ELF-1 (cell line): ENCODE results near the gene CUBN.

Experiments used
- DNase-seq: peaks from one replicate; pipeline ENCODE4 v3.0.0-alpha.2; 2016; ENCODE audit warnings: low read depth, low spot score

CUBN gene

GRCh38 chr10:16919121-16919982 is 210.3 kb downstream of the CUBN start:
- DNase-seq: no peak

- no peak for DNase-seq
These were observed 213.1 kb downstream of the CUBN start for GRCh38 chr10:16916496-16916895.

DNA sequence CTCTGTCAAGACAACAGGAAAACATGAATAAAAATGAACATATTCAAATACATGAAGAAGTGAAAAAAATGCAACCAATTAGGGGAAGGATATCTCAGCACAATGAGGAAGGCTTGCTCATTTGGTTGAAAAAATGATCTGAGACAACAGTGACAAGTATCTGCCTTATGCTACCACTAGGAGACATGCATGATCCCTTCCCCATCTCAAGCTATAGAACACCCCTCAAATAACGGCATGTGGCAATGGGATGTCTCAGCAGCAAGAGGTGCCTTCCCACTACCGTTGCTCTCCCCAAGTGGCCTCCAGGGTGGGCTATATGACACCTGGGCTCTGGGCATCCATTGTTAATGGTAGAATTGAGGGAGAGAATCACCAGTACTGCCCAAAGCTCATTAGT is 214.3 kb downstream of the CUBN start:
- no peak for DNase-seq

DNA sequence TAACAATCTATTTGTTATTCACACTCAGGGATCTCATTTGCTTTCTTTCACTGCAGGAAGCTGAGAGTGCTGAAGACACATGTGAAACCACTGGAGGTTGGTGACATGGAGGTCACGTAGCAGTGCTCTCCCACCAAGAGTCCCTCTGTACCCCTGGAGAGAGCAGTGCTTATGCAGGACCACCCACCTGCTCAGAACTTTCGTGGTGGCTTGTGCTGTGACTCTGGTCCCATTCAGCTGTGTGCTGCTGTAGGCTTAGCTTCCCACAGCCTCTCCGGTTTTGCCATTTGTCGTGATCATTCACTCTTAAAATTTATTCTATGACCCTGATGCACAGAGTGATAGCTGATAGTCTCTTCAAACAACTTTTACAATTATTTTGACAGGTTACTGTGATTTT is 216.3 kb downstream of the CUBN start:
- no peak for DNase-seq

DNA sequence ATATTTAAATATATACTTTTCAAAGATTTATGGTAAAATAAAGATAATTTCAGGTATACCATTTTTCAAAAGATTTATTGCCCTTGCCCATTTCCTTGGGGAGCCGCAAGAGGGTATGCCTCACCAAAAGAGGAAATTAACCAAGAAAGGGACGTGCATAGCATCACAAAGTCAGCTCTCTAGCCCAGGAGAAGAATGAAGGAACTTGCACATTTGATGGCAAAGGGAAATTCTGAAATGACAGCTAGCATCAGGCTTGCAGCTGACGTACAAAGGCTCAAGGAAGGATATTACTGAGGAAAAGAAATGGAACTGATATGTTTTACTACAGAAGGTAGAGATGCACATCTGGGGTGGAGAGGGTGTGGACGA is 218.8 kb downstream of the CUBN start:
- DNase-seq: no peak

- no peak for DNase-seq
These were observed 219.4 kb downstream of the CUBN start for GRCh38 chr10:16909961-16910792.

GRCh38 chr10:16909271-16909767 is 220.3 kb downstream of the CUBN start:
- DNase-seq: peak; percentile 15

GRCh38 chr10:16907687-16908086 is 221.9 kb downstream of the CUBN start:
- DNase-seq: no peak

DNA sequence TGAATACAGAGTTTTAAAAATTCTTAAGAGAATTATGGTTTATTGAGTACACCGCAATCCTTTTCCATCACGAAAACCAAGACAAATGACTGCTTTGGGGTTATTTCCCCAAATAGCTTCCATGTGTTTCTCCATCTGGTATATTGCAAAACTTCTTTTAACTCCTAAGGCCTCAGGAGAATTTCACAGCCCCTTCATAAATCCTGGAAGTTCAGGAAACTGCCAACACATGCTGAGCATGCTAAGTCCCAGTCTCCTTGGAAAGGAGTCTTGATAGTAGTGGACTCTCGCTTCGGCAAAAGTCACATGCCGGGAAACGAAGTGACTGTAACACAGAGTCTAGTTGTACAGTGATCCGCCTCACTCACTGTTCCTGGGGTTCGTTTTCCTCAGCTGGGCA is 224.3 kb downstream of the CUBN start:
- DNase-seq: no peak

DNA sequence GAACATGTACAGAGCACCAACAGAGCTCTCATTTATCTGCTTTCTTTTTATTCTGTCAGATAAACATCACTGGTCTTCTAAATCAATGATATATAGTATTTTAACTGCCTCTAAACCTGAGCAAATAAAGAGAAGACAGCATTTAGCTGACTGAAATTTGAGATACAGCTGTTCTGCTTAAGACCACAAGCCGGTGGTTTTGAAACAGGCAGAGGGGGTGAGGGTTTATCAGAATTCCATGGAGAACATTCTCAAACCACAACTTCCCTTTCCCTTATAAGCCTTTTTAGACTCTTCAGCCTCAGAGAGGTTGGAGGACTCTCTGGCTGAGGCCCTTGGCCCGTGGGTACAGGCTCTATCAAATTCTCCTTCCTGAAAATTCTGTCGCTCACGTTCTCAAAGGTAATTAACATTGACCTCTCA is 225.0 kb downstream of the CUBN start:
- no peak for DNase-seq

GRCh38 chr10:16904049-16904448 is 225.6 kb downstream of the CUBN start:
- no peak for DNase-seq

DNA sequence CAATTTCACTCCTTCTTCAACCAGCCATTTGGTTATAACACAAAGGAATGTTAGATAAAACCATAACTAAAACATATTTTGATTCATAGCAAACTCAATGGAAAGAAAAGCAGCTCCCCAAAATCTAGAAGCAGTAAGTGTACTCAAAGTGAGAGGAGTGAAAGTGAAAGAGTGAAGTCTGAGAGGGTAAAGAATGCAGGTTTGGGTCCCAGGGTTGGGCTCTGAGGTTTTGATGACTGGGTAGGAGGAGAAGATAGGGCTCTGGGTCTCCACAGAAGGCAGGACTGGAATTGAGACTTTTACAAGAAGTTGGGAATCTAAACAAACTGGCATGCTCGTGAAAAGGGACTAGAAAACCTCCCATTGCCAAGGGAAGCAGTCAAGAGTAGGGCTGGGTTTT is 227.0 kb downstream of the CUBN start:
- DNase-seq: no peak

GRCh38 chr10:16901106-16901505 is 228.5 kb downstream of the CUBN start:
- no peak for DNase-seq

- no peak for DNase-seq
These were observed 232.6 kb downstream of the CUBN start for GRCh38 chr10:16896993-16897392.

DNA sequence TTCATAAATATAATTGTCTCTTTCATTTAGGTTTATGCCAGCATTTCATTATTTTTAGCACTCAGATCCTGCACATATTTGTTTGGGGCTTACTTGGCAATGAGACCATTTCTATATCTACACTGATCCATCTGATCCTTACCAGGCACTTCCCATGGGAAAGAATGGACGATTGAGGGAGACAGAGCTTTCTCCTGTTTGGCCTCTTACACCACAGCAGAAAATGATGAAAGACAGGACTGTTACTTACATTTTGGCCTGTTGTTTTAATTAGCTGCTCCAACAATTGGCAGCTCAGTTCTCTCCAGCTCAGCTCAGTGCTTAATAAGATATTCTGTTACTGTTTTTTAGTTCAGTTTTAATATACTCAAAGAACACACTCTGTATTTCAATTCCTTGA is 234.8 kb downstream of the CUBN start:
- no peak for DNase-seq

GRCh38 chr10:16893664-16894063 is 235.9 kb downstream of the CUBN start:
- DNase-seq: no peak

DNA sequence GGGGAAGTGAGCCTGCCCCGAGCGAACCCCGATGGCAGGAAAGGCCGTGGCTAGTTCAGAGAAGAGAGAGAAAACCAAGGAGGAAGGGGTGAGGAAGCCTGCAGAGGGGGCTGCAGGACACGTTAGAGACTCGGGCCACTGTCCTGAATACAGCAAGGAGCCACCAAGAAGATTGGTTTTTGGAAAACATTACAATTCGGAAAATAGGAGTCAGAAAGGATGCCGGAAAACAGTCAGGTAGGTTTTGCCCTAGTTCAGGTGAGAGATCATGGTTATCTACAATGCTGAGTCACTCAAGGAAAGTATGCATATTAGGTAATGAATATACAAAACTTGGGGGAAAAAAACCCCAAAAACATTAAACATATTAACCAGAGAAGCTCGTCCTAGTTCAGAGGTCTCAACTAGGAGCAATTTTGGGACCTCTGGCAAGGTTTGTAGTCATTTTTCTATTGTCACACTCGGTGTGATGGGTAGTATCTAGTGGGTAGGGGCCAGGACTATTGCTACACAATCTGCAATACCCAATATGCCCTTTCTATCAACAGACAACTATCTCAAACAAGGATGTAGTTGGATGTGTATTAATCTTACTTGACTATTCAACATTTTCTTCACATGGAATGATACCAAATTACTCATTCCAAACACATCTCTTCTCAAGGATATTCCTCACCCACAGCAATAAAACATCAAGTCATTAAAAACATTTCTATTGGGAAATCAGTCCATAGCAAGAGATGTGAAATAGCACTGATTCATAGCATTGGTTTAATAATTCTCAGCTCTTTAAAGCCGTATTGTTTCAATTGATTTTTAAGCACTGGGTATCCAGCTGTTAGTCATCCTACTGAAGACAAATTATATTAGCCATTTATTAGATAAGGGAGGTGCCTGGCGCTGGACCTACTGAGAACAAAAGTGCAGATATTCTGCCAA is 238.0 kb downstream of the CUBN start:
- peak; percentile 78 for DNase-seq

- no peak for DNase-seq
These were observed 238.9 kb downstream of the CUBN start for GRCh38 chr10:16890691-16891090.

DNA sequence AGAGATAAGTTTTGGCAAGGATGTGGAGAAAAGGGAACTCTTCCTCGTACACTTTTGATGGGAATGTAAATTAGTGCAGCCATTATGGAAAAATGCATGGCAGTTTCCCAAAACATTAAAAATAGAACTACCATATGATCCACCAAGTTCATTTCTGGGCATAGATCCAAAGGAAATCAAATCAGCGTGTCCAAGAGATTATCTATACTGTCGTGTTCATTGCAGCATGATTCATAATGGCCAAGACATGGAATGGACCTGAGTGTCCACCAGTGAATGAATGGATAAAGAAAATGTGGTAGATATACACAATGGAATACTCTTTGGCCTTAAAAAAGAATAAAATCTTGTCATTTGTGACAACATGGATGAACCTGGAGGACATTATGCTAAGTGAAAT is 242.0 kb downstream of the CUBN start:
- no peak for DNase-seq

DNA sequence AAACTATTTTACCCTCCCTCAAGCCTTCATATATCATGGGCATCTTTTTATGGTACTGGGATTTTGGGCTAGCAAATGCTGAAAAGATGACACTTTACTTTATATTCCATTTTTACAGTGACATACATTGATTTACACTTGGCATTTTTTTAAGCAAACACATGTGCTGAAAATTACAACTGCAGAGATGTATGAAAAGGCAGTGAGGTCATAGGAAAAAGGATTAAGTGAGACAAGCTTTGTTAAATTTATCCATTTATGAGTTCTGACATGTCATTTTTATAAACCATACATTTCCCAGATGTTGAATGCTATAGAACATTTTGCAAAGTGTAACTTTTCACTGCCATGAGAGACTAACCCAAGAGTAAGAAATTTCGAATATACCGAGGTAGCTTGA is 243.6 kb downstream of the CUBN start:
- no peak for DNase-seq

- DNase-seq: no peak
These were observed 245.1 kb downstream of the CUBN start for GRCh38 chr10:16884497-16884896.

- DNase-seq: no peak
These were observed 246.5 kb downstream of the CUBN start for GRCh38 chr10:16883084-16883483.
